NCI-H526 treated with DMSO at 0.1 percent for 48 hours (cell line): ENCODE results near the gene LRP8.

Experiments
- DNase-seq: peaks from one replicate; lab custom pipeline; 2025; lab: John Stamatoyannopoulos, UW

The LRP8 gene

GRCh38 chr1:53328009-53328461 lies at the start of gene LRP8:
Gene LRP8, minus strand, starts transcription at chr1:53328070. Its CDS starts 158 bp downstream, at chr1:53327912.
- DNase-seq, result peak; percentile 27

GRCh38 chr1:53377438-53377841 lies 49.6 kb upstream of the LRP8 start:
- no peak for DNase-seq

- DNase-seq, result no peak
Observed at GRCh38 chr1:53376742-53377437, 49.0 kb upstream of the LRP8 start.

- no peak for DNase-seq
Observed at GRCh38 chr1:53376041-53376461, 48.2 kb upstream of the LRP8 start.

GRCh38 chr1:53375440-53375839 lies 47.6 kb upstream of the LRP8 start:
- DNase-seq, result no peak

GRCh38 chr1:53373246-53373645 lies 45.4 kb upstream of the LRP8 start:
- no peak for DNase-seq

- no peak for DNase-seq
Observed at GRCh38 chr1:53372501-53372951, 44.7 kb upstream of the LRP8 start.

GRCh38 chr1:53371851-53372250 lies 44.0 kb upstream of the LRP8 start:
- no peak for DNase-seq

GRCh38 chr1:53371121-53371666 lies 43.3 kb upstream of the LRP8 start:
- DNase-seq, result no peak

GRCh38 chr1:53370369-53370961 lies 42.6 kb upstream of the LRP8 start:
- no peak for DNase-seq

- no peak for DNase-seq
Observed at GRCh38 chr1:53369761-53370160, 41.9 kb upstream of the LRP8 start.

- DNase-seq, result no peak
Observed at GRCh38 chr1:53369034-53369750, 41.3 kb upstream of the LRP8 start.

GRCh38 chr1:53368314-53369033 lies 40.6 kb upstream of the LRP8 start:
- no peak for DNase-seq

GRCh38 chr1:53367503-53368313 lies 39.8 kb upstream of the LRP8 start:
- no peak for DNase-seq

- no peak for DNase-seq
Observed at GRCh38 chr1:53366901-53367502, 39.1 kb upstream of the LRP8 start.

GRCh38 chr1:53365437-53366063 lies 37.7 kb upstream of the LRP8 start:
- no peak for DNase-seq

- no peak for DNase-seq
Observed at GRCh38 chr1:53362851-53363642, 35.2 kb upstream of the LRP8 start.

- DNase-seq, result no peak
Observed at GRCh38 chr1:53362270-53362669, 34.4 kb upstream of the LRP8 start.

GRCh38 chr1:53361541-53361961 lies 33.7 kb upstream of the LRP8 start:
- no peak for DNase-seq

- no peak for DNase-seq
Observed at GRCh38 chr1:53359934-53360276, 32.0 kb upstream of the LRP8 start.
